GM18951 (cell line): ENCODE results near the gene MGLL.

ENCODE experiments used
- POLR2A ChIP-seq: IDR thresholded peaks from 4 replicates; pipeline ENCODE4 v1.6.1; 2011; ENCODE audit warnings: mild to moderate bottlenecking; ENCODE audit not compliant: insufficient read length, insufficient read depth; ENCODE audit errors: extremely low read depth
- in situ Hi-C: fragments of 300-500 bp; cut with MboI; formaldehyde crosslinking; loops from one replicate; pipeline ENCODE4 v1.12.0; 2022; ENCODE audit warnings: low sequenced_read_pairs, mixed read lengths, inconsistent platforms; ENCODE audit not compliant: unreplicated experiment

MGLL gene

GRCh38 chr3:127822041-127822681 lies at the start of gene MGLL:
Gene MGLL, minus strand, starts transcription at chr3:127822515. Its CDS starts 197 bp downstream, at chr3:127822318.
- no peak for TF ChIP-seq POLR2A
- in situ Hi-C loops = no loop called here

GRCh38 chr3:127870156-127870555 lies 47.8 kb upstream of the MGLL start:
- TF ChIP-seq POLR2A = no peak
- in situ Hi-C loops = no loop called here

GRCh38 chr3:127867986-127868385 lies 45.7 kb upstream of the MGLL start:
- no peak for TF ChIP-seq POLR2A
- in situ Hi-C loops = no loop called here

GRCh38 chr3:127867412-127867811 lies 45.1 kb upstream of the MGLL start:
- in situ Hi-C loops = no loop called here
- no peak for TF ChIP-seq POLR2A

- in situ Hi-C loops = no loop called here
- no peak for TF ChIP-seq POLR2A
Measured at GRCh38 chr3:127865941-127866340, 43.6 kb upstream of the MGLL start.

GRCh38 chr3:127860211-127860696 lies 37.9 kb upstream of the MGLL start:
- TF ChIP-seq POLR2A = no peak
- in situ Hi-C loops = no loop called here

GRCh38 chr3:127859730-127860129 lies 37.4 kb upstream of the MGLL start:
- no peak for TF ChIP-seq POLR2A
- in situ Hi-C loops = no loop called here

GRCh38 chr3:127858937-127859336 lies 36.6 kb upstream of the MGLL start:
- TF ChIP-seq POLR2A = no peak
- in situ Hi-C loops = no loop called here

- in situ Hi-C loops = no loop called here
- no peak for TF ChIP-seq POLR2A
Measured at GRCh38 chr3:127858521-127858920, 36.2 kb upstream of the MGLL start.

GRCh38 chr3:127857333-127857732 lies 35.0 kb upstream of the MGLL start:
- no peak for TF ChIP-seq POLR2A
- in situ Hi-C loops = no loop called here

GRCh38 chr3:127856801-127857200 lies 34.5 kb upstream of the MGLL start:
- no peak for TF ChIP-seq POLR2A

GRCh38 chr3:127855246-127855645 lies 32.9 kb upstream of the MGLL start:
- TF ChIP-seq POLR2A = no peak
- in situ Hi-C loops = no loop called here

More at GRCh38 chr3:127856801-127857200, 34.5 kb upstream of the MGLL start:
- in situ Hi-C loops = no loop called here

- in situ Hi-C loops = no loop called here
- TF ChIP-seq POLR2A = no peak
Measured at GRCh38 chr3:127853681-127854080, 31.4 kb upstream of the MGLL start.

- no peak for TF ChIP-seq POLR2A
- in situ Hi-C loops = no loop called here
Measured at GRCh38 chr3:127851899-127852298, 29.6 kb upstream of the MGLL start.
